ENCODE results near the gene PPM1G. TPM values are rescaled to one million over a fixed set of nuclear protein-coding genes. Genes with fewer than 3 reads are reported as not detected.
A peak's percentile ranks its signal among the peaks of the same experiment; 100 is the strongest.

Gene PPM1G
- total RNA-seq, 6 experiments from 2014 or later: 20.9 to 38.4 (median 24.2) TPM

DNA sequence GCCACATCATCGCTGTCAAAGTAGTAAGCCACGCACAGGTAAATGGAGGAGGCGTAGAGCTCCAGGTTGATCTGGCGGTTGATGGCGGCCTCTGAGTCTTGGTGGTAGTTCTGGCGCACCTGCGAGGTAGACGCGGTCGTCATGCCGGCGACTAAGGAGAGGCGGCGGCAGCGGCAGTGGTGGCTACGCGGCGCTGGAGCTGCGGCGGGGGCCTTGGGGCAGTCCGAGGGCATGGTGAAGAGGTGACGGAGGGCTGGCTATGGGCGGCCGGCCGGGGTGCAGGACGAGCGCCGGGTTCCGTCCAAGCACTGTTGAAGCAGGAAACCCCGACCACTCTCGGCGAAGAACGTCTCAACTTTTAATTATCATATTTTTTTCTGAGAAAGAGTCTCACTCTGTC is 16.2 kb downstream of the PPM1G start:
- Histone ChIP-seq H3K4me3 (no peak overlapping the region), H3K36me3 (peaks cover 0 to 5% (median 0%) of the 10 kb centered on the region in 4 donors), H3K9me3 (no peaks in the 10 kb centered on the region), H3K27ac (no peak overlapping the region), H3K27me3 (no peaks in the 10 kb centered on the region), H3K4me1 (no peaks in the 10 kb centered on the region)
- intact Hi-C loops (cut with DNase I): no loop called here
- TF ChIP-seq, protein P1, sequence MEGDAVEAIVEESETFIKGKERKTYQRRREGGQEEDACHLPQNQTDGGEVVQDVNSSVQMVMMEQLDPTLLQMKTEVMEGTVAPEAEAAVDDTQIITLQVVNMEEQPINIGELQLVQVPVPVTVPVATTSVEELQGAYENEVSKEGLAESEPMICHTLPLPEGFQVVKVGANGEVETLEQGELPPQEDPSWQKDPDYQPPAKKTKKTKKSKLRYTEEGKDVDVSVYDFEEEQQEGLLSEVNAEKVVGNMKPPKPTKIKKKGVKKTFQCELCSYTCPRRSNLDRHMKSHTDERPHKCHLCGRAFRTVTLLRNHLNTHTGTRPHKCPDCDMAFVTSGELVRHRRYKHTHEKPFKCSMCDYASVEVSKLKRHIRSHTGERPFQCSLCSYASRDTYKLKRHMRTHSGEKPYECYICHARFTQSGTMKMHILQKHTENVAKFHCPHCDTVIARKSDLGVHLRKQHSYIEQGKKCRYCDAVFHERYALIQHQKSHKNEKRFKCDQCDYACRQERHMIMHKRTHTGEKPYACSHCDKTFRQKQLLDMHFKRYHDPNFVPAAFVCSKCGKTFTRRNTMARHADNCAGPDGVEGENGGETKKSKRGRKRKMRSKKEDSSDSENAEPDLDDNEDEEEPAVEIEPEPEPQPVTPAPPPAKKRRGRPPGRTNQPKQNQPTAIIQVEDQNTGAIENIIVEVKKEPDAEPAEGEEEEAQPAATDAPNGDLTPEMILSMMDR (IDR thresholded peaks at IDR 0.05): no peak
- TF ChIP-seq POLR2A (IDR thresholded peaks at IDR 0.05): no peak
- DNase-seq (no peak), ATAC-seq (no peak)
- 95% methylated on average over 8 of the region's 33 CpGs for WGBS (ENCODE audit: insufficient coverage, low coverage, low lambda C conversion rate, missing lambda C conversion rate)

- 90% methylated on average over 9 of the region's 9 CpGs for WGBS (ENCODE audit: insufficient coverage, low coverage, low lambda C conversion rate, missing lambda C conversion rate)
- Histone ChIP-seq H3K36me3 (peaks cover 0 to 5% (median 0%) of the 10 kb centered on the region in 4 donors), H3K4me3 (no peak overlapping the region), H3K9me3 (no peaks in the 10 kb centered on the region), H3K27me3 (no peaks in the 10 kb centered on the region), H3K27ac (no peak overlapping the region), H3K4me1 (no peaks in the 10 kb centered on the region)
- DNase-seq: no peak
- intact Hi-C loops (cut with DNase I): no loop called here
- ATAC-seq: no peak
- no peak for TF ChIP-seq POLR2A (IDR thresholded peaks at IDR 0.05)
- TF ChIP-seq, protein P1 (IDR thresholded peaks at IDR 0.05): no peak
These were observed 18.3 kb downstream of the PPM1G start for GRCh38 chr2:27390822-27391679.

GRCh38 chr2:27381577-27382181 is 27.7 kb downstream of the PPM1G start:
- intact Hi-C loops (cut with DNase I): no loop called here
- no peak for TF ChIP-seq POLR2A (IDR thresholded peaks at IDR 0.05)
- TF ChIP-seq, protein P1 (IDR thresholded peaks at IDR 0.05): no peak
- H3K27me3 ChIP-seq: no peaks in the 10 kb centered on the region
- DNase-seq (no peak), ATAC-seq (no peak)
- peaks cover 0 to 39% (median 8%) of the 10 kb centered on the region in 4 donors for H3K36me3 ChIP-seq
- H3K9me3 ChIP-seq: no peaks in the 10 kb centered on the region
- WGBS (ENCODE audit: insufficient coverage, low coverage, low lambda C conversion rate, missing lambda C conversion rate): 96% methylated on average over 5 of the region's 10 CpGs
- no peak overlapping the region for H3K27ac ChIP-seq
- peaks cover 0 to 35% (median 13%) of the 10 kb centered on the region in 4 donors for H3K4me1 ChIP-seq
- no peak overlapping the region for H3K4me3 ChIP-seq

GRCh38 chr2:27380626-27381545 is 28.5 kb downstream of the PPM1G start, which contains the start of gene ZNF513:
Gene ZNF513 (minus strand): TSS chr2:27380734. CDS start chr2:27380526, 208 bp downstream.
- Histone ChIP-seq H3K36me3 (peaks cover 3 to 47% (median 11%) of the 10 kb centered on the region in 4 donors), H3K4me3 (peak within 1 kb of the TSS; percentile 54 to 77 (median 65)), H3K27me3 (no peaks in the 10 kb centered on the region), H3K4me1 (peaks cover 0 to 41% (median 15%) of the 10 kb centered on the region in 4 donors), H3K27ac (peak within 1 kb of the TSS; percentile 61 to 95 (median 93)), H3K9me3 (no peaks in the 10 kb centered on the region)
- TF ChIP-seq, protein P1 (IDR thresholded peaks at IDR 0.05): no peak
- peak; percentile 81 for TF ChIP-seq POLR2A (IDR thresholded peaks at IDR 0.05)
- DNase-seq (peak; percentile 97 to 99 (median 99)), ATAC-seq (peak; percentile 73 to 90 (median 85))
- intact Hi-C loops (cut with DNase I): no loop called here
- WGBS (ENCODE audit: insufficient coverage, low coverage, low lambda C conversion rate, missing lambda C conversion rate): 17% methylated on average over 33 of the region's 67 CpGs
